GM12874 (cell line): Measurements from ENCODE around the gene PET100.

Source experiments
- CTCF ChIP-seq: IDR thresholded peaks from 2 replicates; pipeline ENCODE4 v1.5.1; 2011; ENCODE audit warnings: low read depth, mild to moderate bottlenecking, control low read depth, low read length, moderate library complexity; ENCODE audit not compliant: insufficient read depth

PET100 gene

GRCh38 chr19:7617172-7617571 is 12.4 kb upstream of the PET100 start:
- no peak for TF ChIP-seq CTCF

- TF ChIP-seq CTCF: no peak
These were observed 11.9 kb upstream of the PET100 start for GRCh38 chr19:7617735-7618134.

GRCh38 chr19:7618348-7618747 is 11.2 kb upstream of the PET100 start:
- TF ChIP-seq CTCF: no peak

- TF ChIP-seq CTCF: no peak
These were observed 10.7 kb upstream of the PET100 start for GRCh38 chr19:7618771-7619510.

GRCh38 chr19:7619671-7620441 is 9.7 kb upstream of the PET100 start:
- no peak for TF ChIP-seq CTCF

GRCh38 chr19:7620442-7621412 is 8.9 kb upstream of the PET100 start:
- no peak for TF ChIP-seq CTCF
